Measurements from ENCODE around the gene MMAB.

MMAB gene

GRCh38 chr12:109541413-109541726 lies 31.9 kb downstream of the MMAB start:
- DNase-seq (ENCODE audit: low read depth in 3 of 3, low spot score in 1 of 3): no peak

GRCh38 chr12:109540526-109541412 lies 32.5 kb downstream of the MMAB start:
- no peak for DNase-seq (ENCODE audit: low read depth in 3 of 3, low spot score in 1 of 3)

GRCh38 chr12:109539508-109539907 lies 33.8 kb downstream of the MMAB start:
- no peak for DNase-seq (ENCODE audit: low read depth in 3 of 3, low spot score in 1 of 3)

DNA sequence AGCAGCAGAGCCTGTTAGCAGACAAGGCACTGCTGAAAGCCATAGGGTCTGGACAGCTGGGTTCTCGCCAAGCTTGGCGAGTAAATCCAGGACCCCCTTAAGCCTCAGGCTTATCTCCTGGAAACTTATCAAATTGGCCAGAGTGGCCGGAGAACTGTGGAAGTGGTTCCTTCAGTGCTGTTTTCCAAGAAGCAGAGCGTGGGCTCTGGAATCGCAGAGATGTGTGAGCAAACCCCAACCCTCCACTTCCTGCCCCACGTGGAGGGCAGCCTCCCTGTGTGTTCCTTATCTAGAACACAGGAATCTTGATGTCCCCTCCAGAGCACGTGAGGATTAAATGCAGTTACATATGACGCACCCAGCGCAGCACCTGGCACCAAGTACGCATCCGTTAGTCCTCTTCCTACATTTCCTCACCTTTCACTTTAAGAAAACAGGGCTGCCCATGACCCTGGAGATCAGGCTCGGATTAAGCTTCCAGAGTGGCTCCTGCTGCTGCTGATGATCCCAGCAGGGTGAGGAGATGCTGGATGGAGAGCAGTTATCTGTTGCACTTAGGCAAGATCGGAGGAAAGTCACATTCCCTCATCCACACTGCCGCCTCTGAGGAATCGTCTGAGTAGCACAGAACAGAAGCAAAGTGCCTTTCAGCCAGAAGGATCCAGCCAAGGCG lies 35.0 kb downstream of the MMAB start:
- no peak for DNase-seq (ENCODE audit: low read depth in 3 of 3, low spot score in 1 of 3)

DNA sequence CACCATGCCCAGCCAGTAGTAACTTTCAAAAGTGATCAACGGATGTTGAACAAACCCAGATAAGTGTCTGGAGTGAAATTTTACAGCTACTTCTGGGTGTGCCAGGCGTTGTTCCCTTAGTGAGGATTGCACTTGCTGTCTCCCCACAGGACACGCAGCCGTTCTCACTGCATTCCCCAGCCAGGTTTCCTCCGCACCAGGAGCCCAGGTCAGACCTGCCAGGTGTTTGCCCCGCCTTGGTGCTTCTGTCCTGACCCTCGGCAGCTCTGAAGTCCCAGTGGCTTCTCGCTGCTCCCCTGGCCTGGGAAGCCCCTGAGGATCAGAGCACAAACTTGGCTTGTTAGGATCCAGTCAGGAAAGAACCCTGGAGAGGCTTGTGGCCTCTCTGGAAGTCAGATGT lies 36.2 kb downstream of the MMAB start:
- DNase-seq (ENCODE audit: low read depth in 3 of 3, low spot score in 1 of 3): no peak

GRCh38 chr12:109535863-109536250 lies 37.4 kb downstream of the MMAB start:
- no peak for DNase-seq (ENCODE audit: low read depth in 3 of 3, low spot score in 1 of 3)

DNA sequence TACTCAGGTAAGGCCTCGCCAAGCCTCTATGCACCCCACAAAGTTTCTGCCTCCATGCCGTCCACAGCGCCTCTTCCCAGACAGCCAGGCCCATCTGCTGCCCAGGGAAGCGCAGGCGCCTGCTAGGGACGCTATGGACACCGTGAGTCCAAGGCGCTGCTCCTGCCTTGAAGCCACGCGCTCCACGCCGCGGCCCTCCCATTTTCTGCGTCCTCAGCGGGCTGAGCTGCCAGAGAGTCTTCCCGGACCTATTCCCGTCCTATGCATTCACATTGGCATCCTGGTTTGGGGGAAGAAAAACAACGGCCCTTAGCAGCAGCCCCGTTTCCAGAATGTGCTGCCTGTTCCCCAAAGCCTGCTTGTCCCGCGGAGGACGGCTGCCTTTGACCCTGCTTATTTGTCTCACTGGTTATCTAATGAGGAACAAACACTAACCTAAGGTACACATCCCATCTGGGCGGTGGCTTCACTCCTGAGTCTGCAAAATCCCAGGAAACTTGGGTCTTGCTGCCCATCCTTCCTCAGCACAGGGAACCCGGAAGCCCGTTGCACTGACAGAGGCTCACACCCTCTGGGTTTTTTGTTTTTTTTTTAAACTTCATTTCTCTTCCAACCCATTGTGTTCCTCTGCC lies 38.0 kb downstream of the MMAB start:
- DNase-seq (ENCODE audit: low read depth in 3 of 3, low spot score in 1 of 3): no peak

DNA sequence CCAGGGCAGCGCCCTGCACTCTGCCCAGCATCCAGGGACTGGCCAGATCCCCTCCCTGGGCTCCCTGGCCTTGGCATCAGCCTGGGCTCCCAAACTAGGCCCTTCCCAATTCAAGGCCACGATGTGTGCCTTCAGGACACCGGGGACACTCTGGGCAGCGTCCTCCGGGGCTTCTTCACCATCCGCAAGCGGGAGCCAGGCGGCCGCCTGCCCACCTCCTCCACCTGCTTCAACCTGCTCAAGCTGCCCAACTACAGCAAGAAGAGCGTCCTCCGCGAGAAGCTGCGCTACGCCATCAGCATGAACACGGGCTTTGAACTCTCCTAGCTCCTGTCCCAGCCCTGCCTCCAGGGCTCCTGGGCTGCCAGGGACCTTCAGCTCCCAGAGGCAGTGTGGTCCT lies 38.8 kb downstream of the MMAB start:
- DNase-seq (ENCODE audit: low read depth in 3 of 3, low spot score in 1 of 3): no peak

GRCh38 chr12:109533487-109533740 lies 39.9 kb downstream of the MMAB start:
- DNase-seq (ENCODE audit: low read depth in 3 of 3, low spot score in 1 of 3): no peak

- no peak for DNase-seq (ENCODE audit: low read depth in 3 of 3, low spot score in 1 of 3)
Measured at GRCh38 chr12:109532721-109533486, 40.4 kb downstream of the MMAB start.

DNA sequence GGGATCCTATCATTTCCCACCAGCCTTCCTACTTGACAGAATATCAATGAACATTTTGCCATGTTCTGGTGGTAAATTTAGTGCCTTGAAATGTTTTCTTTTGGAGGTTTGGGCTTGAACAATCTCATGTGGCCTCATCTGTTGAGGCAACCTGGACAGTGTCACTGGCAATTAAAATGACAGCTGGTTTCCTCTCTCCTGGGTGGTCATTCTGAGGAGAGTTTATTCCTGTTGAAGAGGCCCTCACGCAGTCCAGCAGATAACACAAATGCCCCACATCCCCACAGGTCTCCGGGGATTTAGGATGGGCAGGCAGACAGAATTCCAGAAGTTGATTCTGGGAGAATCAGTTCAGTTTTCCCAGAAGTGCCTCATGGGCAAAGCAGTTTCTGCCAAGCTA lies 41.9 kb downstream of the MMAB start:
- DNase-seq (ENCODE audit: low read depth in 3 of 3, low spot score in 1 of 3): no peak

GRCh38 chr12:109529691-109530640 lies 43.3 kb downstream of the MMAB start:
- DNase-seq (ENCODE audit: low read depth in 3 of 3, low spot score in 1 of 3): no peak

DNA sequence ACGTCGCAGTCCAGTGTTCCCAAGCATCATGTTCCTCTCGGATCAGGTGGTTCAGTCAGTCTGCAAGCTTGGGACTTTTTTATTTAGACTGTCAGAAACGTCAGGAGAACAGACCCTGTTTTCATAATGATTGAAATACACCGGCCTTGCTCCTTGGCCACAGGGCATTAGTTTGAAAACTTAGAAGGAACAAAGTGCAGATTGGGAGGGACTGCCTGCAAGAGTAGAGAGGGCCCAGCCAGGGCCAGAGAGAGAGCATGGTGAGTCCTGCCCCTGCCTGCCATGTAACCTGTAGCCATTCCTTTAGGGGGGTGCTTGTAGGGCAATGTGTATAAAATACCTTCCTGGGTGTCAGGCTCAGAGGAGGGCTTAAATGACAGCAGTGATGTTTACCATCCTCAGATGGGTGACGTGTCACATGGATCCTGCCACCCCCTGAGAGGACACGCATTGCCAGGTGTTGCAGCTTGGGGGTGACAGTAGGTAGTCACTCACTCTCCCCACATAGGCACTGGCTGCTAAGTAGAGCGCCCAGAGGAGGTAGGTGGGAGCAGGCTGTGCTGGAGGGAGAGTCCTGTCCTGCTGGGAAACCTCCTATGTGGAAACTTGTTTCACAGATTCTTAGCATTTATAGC lies 45.7 kb downstream of the MMAB start:
- no peak for DNase-seq (ENCODE audit: low read depth in 3 of 3, low spot score in 1 of 3)

DNA sequence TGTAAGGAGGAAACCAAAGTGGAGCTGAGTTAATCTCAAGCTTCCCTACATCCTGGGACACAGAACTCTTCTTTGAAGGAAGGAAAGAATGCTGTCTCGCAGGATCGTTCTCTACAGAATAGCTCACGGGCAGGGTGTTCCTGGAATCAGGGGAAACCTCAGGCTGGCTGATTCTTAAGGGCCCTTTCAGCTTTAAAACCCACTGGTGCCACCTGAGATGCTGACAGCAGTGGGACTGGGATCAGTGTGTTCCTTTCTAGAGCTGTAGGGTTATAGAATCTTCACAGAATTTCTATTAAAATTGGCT lies 48.1 kb downstream of the MMAB start:
- DNase-seq (ENCODE audit: low read depth in 3 of 3, low spot score in 1 of 3): no peak

DNA sequence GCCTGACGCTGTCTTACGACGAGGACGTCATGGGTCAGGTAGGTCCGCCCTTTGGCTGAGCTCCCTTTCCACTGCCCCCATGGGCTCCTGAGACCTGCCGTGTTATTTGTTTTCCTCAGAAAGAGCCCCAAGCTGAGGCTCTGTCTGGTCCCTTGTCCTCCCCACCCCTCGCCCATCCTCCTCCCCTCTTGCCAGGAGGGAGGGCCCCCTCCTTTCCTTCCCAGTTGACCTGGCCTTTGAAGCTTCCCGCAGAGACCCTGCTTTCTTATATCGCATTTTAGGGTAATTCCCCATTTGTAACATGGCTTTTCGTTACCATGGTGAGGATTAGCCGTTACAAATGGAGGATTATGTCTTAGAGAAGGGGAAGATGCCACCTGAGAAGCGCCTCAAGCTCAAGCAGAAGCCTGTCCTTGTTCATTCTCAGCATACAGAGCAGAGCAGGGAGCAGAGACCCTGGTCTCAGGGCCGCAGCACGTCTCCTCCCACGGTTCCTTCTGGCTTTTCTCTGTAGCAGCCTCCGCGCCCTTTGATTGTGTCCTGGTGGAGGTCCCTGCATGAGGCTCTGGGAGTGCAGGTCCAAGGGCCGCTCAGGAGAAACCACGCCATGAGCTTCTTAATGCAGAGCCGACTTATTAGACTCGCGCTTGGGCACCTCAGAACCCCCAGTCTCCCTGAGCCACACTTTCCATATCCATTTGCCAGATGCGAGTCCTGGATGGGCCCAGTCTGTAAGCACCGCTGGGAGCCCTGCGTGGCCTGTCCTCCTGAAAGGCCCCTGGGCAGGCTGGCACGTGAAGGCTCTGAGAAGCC lies 48.6 kb downstream of the MMAB start:
- DNase-seq (ENCODE audit: low read depth in 3 of 3, low spot score in 1 of 3): no peak

- DNase-seq (ENCODE audit: low read depth in 3 of 3, low spot score in 1 of 3): no peak
Measured at GRCh38 chr12:109523504-109523903, 49.8 kb downstream of the MMAB start.

GRCh38 chr12:109523071-109523470 lies 50.2 kb downstream of the MMAB start:
- no peak for DNase-seq (ENCODE audit: low read depth in 3 of 3, low spot score in 1 of 3)

DNA sequence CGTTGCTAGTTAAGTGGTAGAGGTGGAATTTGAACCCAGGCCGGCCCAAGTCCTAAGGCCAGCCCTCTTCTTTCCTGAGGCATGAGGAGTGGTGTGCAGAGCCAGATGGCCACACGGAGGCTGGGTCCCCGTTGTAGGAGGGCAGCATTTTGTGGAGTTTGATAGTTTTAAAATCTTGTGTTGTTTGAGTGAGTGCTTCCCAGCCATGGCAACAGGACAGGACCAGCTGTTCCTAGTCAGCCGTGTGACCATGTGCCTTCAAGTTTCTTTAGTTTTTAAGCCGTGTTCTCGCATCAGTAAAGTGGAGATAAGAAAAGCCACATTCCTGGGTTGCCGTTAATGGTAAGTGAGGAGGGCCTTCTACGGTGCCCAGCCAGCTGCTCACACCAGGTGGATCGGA lies 51.5 kb downstream of the MMAB start:
- DNase-seq (ENCODE audit: low read depth in 3 of 3, low spot score in 1 of 3): no peak

DNA sequence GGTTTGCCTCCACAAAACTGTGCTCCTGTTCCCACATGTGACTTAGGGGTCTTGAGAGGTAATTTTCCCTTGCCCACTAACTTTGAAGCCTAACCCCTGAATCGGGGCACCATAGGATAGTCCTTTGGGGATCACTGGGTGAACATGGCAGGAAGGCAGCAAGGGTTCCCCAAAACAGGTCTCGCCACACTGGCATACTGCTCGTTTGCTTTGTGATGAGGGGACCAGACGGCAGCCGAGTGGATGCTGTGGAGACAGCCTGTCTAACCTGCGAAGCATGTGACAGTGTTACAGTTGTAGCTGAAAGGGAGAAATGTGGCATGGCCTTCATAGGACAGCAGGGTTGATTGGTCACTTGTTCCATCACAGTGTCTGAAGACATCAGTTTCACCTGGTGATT lies 53.5 kb downstream of the MMAB start:
- DNase-seq (ENCODE audit: low read depth in 3 of 3, low spot score in 1 of 3): no peak

All from stimulated activated CD4-positive, alpha-beta T cell treated with anti-CD3 and anti-CD28 coated beads, TNF-alpha, amount 100 ng/mL, for 1 hour (primary cell).